CD4-positive, alpha-beta T cell (primary cell): ENCODE results near the gene LOC128125822.

Experiments used
- ATAC-seq: fragments of 200-7000 bp; cut with Tn5 transposase; one replicate; pipeline ENCODE4 v1.10.0; 2022; ENCODE audit warnings: mild to moderate bottlenecking; ENCODE audit not compliant: poor library complexity
- CTCF ChIA-PET: fragments of 350-600 bp; sonication (Branson Sonifier 250); formaldehyde crosslinking; loops from one replicate; lab custom pipeline; 2021; ENCODE audit warnings: antibody characterized with exemption, inconsistent platforms; lab: Charles Lee
- POLR2A ChIA-PET: fragments of 350-600 bp; sonication (Branson Sonifier 250); formaldehyde crosslinking; loops from one replicate; lab custom pipeline; 2021; ENCODE audit warnings: antibody characterized with exemption, inconsistent platforms; lab: Charles Lee
- DNase-seq, 14 experiments: peaks; one replicate each; pipeline ENCODE4 v3.0.0-alpha.2; 2013 to 2020; ENCODE audit warnings: mixed read lengths in 2 of 14
- H3K27ac ChIP-seq, 2 donors: one replicate each; pipeline versions ENCODE4 v1.5.1 to v1.7.0; 2013; ENCODE audit warnings: low read length in 2 of 2, low read depth in 1 of 2, mild to moderate bottlenecking in 1 of 2
- H3K27me3 ChIP-seq, 2 experiments: 1 replicate in 1 of 2; 2 replicates in 1 of 2; pipeline versions ENCODE4 v1.6.1 to v1.7.0; 2013; ENCODE audit warnings: low read length in 2 of 2, control low read depth in 1 of 2, mild to moderate bottlenecking in 1 of 2, moderate library complexity in 1 of 2; ENCODE audit not compliant: insufficient read depth in 2 of 2, control insufficient read depth in 1 of 2
- H3K36me3 ChIP-seq: one replicate; pipeline ENCODE4 v1.6.1; 2013; ENCODE audit warnings: low read length, control low read depth; ENCODE audit not compliant: insufficient read depth
- H3K4me1 ChIP-seq: one replicate; pipeline ENCODE4 v1.6.1; 2013; ENCODE audit warnings: low read length, control low read depth; ENCODE audit not compliant: insufficient read depth
- H3K4me3 ChIP-seq: one replicate; pipeline ENCODE4 v1.5.1; 2013; ENCODE audit warnings: mild to moderate bottlenecking, low read length, moderate library complexity
- H3K9me3 ChIP-seq, 2 experiments: 1 replicate in 1 of 2; 2 replicates in 1 of 2; pipeline versions ENCODE4 v1.6.1 to v1.7.0; 2013; ENCODE audit warnings: low read length in 2 of 2, mild to moderate bottlenecking in 2 of 2, control low read depth in 1 of 2, moderate library complexity in 1 of 2; ENCODE audit not compliant: control insufficient read depth in 1 of 2, insufficient read depth in 1 of 2
- H3K27ac Mint-ChIP-seq: one replicate; pipeline ENCODE4 v1.8.0; 2020; ENCODE audit warnings: mixed read lengths
- H3K27me3 Mint-ChIP-seq: one replicate; pipeline ENCODE4 v1.8.0; 2021; ENCODE audit warnings: mixed read lengths
- H3K36me3 Mint-ChIP-seq: one replicate; pipeline ENCODE4 v1.8.0; 2021; ENCODE audit warnings: low read depth, mixed read lengths
- H3K4me1 Mint-ChIP-seq: one replicate; pipeline ENCODE4 v1.8.0; 2021; ENCODE audit warnings: low read depth, mixed read lengths
- H3K4me3 Mint-ChIP-seq: one replicate; pipeline ENCODE4 v1.8.0; 2020; ENCODE audit warnings: mild to moderate bottlenecking, mixed read lengths
- H3K9me3 Mint-ChIP-seq: one replicate; pipeline ENCODE4 v1.8.0; 2020; ENCODE audit warnings: mixed read lengths
- intact Hi-C, 2 experiments: fragments of 100-400 bp; cut with DNase I in 1 of 2; cut with micrococcal nuclease in 1 of 2; formaldehyde crosslinking; loops; one replicate each; pipeline versions ENCODE4 v1.15.1 to v1.9.0; 2023 to 2025; cut with DNase I, micrococcal nuclease
- TF ChIP-seq, protein P1 (sequence below): fragments of 200-600 bp; IDR thresholded peaks from one replicate; pipeline ENCODE4 v1.8.0; 2022; ENCODE audit warnings: antibody characterized with exemption, mild to moderate bottlenecking

The LOC128125822 gene

DNA sequence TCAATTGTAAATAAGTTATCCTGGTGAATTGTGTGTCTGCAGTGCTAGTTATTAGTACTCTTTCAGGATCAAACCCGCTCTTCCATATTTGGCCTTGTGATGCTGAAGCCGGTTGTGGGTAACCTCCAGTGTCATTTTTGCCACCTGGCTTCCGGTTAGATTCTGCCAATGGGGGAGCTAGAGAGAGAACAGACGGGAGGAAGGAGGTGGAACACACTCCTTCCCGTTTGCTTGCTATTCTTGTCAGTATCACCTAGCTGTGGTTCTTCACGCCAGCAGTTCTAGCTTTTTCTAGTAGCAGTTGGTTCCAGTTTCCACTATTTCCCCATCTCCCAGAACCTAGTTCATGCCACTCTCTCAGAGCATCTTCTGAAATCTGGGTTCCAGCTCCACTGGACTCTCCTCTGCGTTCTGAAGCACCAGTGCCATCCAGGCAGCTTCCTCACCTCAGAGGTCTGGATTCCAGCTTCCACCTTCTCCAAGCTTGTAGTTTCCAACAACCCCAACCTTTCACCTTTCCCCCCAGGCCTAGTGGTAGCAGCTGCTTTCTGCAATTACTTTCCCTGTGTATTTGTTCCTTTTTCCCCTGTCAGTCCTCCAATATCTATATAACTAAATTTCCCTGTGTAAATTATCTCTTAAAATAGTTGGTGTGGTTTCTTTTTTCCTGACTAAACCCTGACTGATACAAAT lies 46.9 kb upstream of the LOC128125822 start:
- DNase-seq: peak in 3 of 14 experiments; percentile 5 to 49 (median 25)
- TF ChIP-seq, protein P1, sequence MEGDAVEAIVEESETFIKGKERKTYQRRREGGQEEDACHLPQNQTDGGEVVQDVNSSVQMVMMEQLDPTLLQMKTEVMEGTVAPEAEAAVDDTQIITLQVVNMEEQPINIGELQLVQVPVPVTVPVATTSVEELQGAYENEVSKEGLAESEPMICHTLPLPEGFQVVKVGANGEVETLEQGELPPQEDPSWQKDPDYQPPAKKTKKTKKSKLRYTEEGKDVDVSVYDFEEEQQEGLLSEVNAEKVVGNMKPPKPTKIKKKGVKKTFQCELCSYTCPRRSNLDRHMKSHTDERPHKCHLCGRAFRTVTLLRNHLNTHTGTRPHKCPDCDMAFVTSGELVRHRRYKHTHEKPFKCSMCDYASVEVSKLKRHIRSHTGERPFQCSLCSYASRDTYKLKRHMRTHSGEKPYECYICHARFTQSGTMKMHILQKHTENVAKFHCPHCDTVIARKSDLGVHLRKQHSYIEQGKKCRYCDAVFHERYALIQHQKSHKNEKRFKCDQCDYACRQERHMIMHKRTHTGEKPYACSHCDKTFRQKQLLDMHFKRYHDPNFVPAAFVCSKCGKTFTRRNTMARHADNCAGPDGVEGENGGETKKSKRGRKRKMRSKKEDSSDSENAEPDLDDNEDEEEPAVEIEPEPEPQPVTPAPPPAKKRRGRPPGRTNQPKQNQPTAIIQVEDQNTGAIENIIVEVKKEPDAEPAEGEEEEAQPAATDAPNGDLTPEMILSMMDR: no peak
- Mint-ChIP-seq H3K4me3 (no peak overlapping the region), H3K27ac (no peak overlapping the region), H3K36me3 (no peaks in the 10 kb centered on the region), H3K9me3 (no peaks in the 10 kb centered on the region), H3K27me3 (no peaks in the 10 kb centered on the region), H3K4me1 (peaks cover 8% of the 10 kb centered on the region)
- POLR2A ChIA-PET: no interaction called here
- Histone ChIP-seq H3K36me3 (no peaks in the 10 kb centered on the region), H3K4me1 (no peaks in the 10 kb centered on the region), H3K4me3 (no peak overlapping the region), H3K9me3 (no peaks in the 10 kb centered on the region), H3K27ac (no peak overlapping the region), H3K27me3 (no peaks in the 10 kb centered on the region)
- no peak for ATAC-seq
- intact Hi-C loops: no loop called here
- CTCF ChIA-PET: interaction anchor here (1.8 kb wide), 1 partner anchor 8 kb away, joined by 3 read pairs; no protein-coding TSS in a partner anchor

DNA sequence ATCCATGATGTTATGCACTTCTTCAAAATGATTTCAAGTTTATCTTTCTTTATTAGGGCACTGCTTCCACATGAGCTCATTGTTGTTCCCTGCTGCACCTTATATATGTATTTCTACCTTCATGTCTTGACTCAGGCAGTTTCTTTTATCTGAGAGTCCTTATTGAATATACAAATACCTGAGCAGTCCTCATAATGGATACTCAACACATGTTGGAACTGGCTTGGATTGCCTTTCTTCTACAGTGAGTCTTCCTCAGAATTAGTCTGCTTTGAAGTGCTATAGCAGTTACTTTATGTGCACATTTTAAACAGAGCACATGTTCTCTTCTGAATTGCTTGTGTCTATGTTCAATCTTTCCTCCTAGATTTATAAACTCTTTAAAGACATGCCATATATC lies 45.3 kb upstream of the LOC128125822 start:
- no peaks in the 10 kb centered on the region for H3K27me3 ChIP-seq
- no peaks in the 10 kb centered on the region for H3K36me3 ChIP-seq
- Mint-ChIP-seq H3K9me3 (no peaks in the 10 kb centered on the region), H3K27ac (no peak overlapping the region), H3K4me3 (no peak overlapping the region), H3K4me1 (peaks cover 8% of the 10 kb centered on the region), H3K36me3 (no peaks in the 10 kb centered on the region), H3K27me3 (no peaks in the 10 kb centered on the region)
- no peaks in the 10 kb centered on the region for H3K9me3 ChIP-seq
- H3K4me1 ChIP-seq: no peaks in the 10 kb centered on the region
- TF ChIP-seq, protein P1: no peak
- intact Hi-C loops: no loop called here
- ChIA-PET POLR2A (no interaction called here), CTCF (no interaction called here)
- no peak overlapping the region for H3K4me3 ChIP-seq
- ATAC-seq (no peak), DNase-seq (no peak)
- no peak overlapping the region for H3K27ac ChIP-seq

DNA sequence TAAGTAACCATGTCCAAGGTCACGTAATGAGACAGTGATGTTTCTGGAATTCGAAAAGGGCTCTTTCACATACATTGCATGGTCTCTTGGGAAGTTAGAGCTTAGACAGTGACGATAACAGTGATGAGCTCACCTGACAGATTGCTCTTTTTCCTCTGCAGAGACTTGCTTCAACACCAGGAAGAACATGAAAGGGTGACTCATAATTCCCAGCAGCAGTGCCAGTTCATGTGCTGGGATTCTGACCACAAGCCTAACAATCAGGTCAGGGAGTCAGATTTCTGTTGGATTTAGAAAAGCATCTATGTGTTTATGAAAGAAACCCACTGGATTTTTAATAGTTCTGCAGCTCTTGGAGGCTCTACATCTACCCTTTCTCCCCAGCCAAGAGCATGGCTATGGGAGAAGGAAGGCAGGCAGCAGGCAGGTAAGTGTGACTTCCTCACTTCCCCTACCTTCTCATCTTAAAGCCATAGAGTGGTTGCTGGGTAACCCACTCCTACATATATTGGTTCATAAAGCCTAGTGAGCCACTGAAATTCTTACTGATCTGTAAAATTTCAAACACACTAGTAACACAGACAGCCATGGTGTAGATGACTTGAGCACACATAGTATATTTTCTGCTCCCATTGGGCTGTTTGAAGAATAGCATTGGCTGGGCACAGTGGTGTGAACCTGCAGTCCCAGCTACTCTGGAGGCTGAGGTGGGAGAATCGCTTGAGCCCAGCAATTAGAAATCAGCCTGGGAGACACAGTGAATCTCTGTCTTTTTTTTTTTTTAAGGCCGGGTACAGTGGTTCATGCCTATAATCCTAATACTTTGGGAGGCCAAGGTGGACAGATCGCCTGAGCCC lies 44.4 kb upstream of the LOC128125822 start:
- Mint-ChIP-seq H3K9me3 (no peaks in the 10 kb centered on the region), H3K4me3 (no peak overlapping the region), H3K27me3 (no peaks in the 10 kb centered on the region), H3K27ac (no peak overlapping the region), H3K4me1 (peaks cover 8% of the 10 kb centered on the region), H3K36me3 (no peaks in the 10 kb centered on the region)
- no peaks in the 10 kb centered on the region for H3K27me3 ChIP-seq
- intact Hi-C loops: no loop called here
- H3K4me3 ChIP-seq: no peak overlapping the region
- DNase-seq (no peak), ATAC-seq (no peak)
- no peak overlapping the region for H3K27ac ChIP-seq
- H3K4me1 ChIP-seq: no peaks in the 10 kb centered on the region
- H3K36me3 ChIP-seq: no peaks in the 10 kb centered on the region
- CTCF ChIA-PET: no interaction called here
- POLR2A ChIA-PET: no interaction called here
- TF ChIP-seq, protein P1: no peak
- H3K9me3 ChIP-seq: no peaks in the 10 kb centered on the region
